GM20000 (cell line): ENCODE results near the gene ZNF562.

ENCODE experiments used
- DNase-seq: peaks from one replicate; pipeline ENCODE4 v3.0.0; 2012; ENCODE audit warnings: low spot score
- CTCF ChIP-seq: IDR thresholded peaks from 2 replicates; pipeline ENCODE4 v1.5.1; 2012; ENCODE audit warnings: mild to moderate bottlenecking, control low read depth; ENCODE audit errors: extremely low read depth, missing control alignments

The ZNF562 gene

GRCh38 chr19:9608912-9609311 lies 66.0 kb downstream of the ZNF562 start:
- TF ChIP-seq CTCF, result no peak
- no peak for DNase-seq

- TF ChIP-seq CTCF, result no peak
- no peak for DNase-seq
Measured at GRCh38 chr19:9597027-9597426, 77.9 kb downstream of the ZNF562 start.
